GM23338 (cell line): ENCODE data around the gene FERMT3. TPM values are rescaled to one million over a fixed set of nuclear protein-coding genes. Genes with fewer than 3 reads are reported as not detected.

ENCODE experiments used
- ATAC-seq: fragments of 200-7000 bp; cut with Tn5 transposase; 3 replicates; pipeline ENCODE4 v1.9.1; 2020
- DNase-seq: peaks from one replicate; pipeline ENCODE4 v3.0.0-alpha.2; 2015; ENCODE audit warnings: low spot score
- H2AFZ ChIP-seq: fragments of 200-600 bp; sonication (generic); 2 replicates; pipeline ENCODE4 v1.8.0; 2016; ENCODE audit warnings: antibody characterized with exemption, mild to moderate bottlenecking, moderate library complexity
- H3F3A ChIP-seq: fragments of 200-600 bp; sonication (generic); replicated peaks from 2 replicates; pipeline ENCODE4 v1.8.0; 2017; ENCODE audit warnings: antibody characterized with exemption, mixed run types, low read depth
- H3K27ac ChIP-seq: fragments of 200-600 bp; sonication (generic); 2 replicates; pipeline ENCODE4 v1.6.1; 2016; ENCODE audit warnings: low read depth
- H3K27me3 ChIP-seq: fragments of 200-600 bp; sonication (generic); 2 replicates; pipeline ENCODE4 v1.8.0; 2016; ENCODE audit warnings: mild to moderate bottlenecking, mixed run types, moderate library complexity; ENCODE audit not compliant: insufficient read depth
- H3K36me3 ChIP-seq: fragments of 200-600 bp; sonication (generic); 2 replicates; pipeline ENCODE4 v1.8.0; 2016; ENCODE audit warnings: mild to moderate bottlenecking; ENCODE audit not compliant: insufficient read depth
- H3K4me1 ChIP-seq: fragments of 200-600 bp; sonication (generic); 2 replicates; pipeline ENCODE4 v1.8.0; 2016; ENCODE audit warnings: mild to moderate bottlenecking, moderate library complexity; ENCODE audit not compliant: insufficient read depth
- H3K4me2 ChIP-seq: fragments of 200-600 bp; sonication (generic); 2 replicates; pipeline ENCODE4 v1.7.1; 2017; ENCODE audit warnings: mixed run types
- H3K4me3 ChIP-seq: fragments of 200-600 bp; sonication (generic); 2 replicates; pipeline ENCODE4 v1.6.1; 2016; ENCODE audit warnings: mixed run types
- H3K79me2 ChIP-seq: fragments of 200-600 bp; sonication (generic); replicated peaks from 2 replicates; pipeline ENCODE4 v1.8.0; 2017; ENCODE audit warnings: mild to moderate bottlenecking; ENCODE audit not compliant: insufficient read depth
- H3K9me2 ChIP-seq: fragments of 200-600 bp; sonication (generic); 2 replicates; pipeline ENCODE4 v1.8.0; 2017; ENCODE audit not compliant: insufficient read depth
- H4K20me1 ChIP-seq: fragments of 200-600 bp; sonication (generic); replicated peaks from 2 replicates; pipeline ENCODE4 v1.8.0; 2017; ENCODE audit warnings: mild to moderate bottlenecking; ENCODE audit not compliant: insufficient read depth
- H3K27ac Mint-ChIP-seq: 2 replicates; pipeline ENCODE4 v1.8.0; 2020; ENCODE audit warnings: inconsistent platforms, mild to moderate bottlenecking, moderate library complexity, mixed read lengths
- H3K27me3 Mint-ChIP-seq: 3 replicates; pipeline ENCODE4 v1.8.0; 2022; ENCODE audit warnings: low read depth, mild to moderate bottlenecking, moderate library complexity, mixed read lengths, inconsistent platforms; ENCODE audit not compliant: insufficient read depth, poor library complexity
- H3K36me3 Mint-ChIP-seq: 3 replicates; pipeline ENCODE4 v1.8.0; 2021; ENCODE audit warnings: low read depth, mild to moderate bottlenecking, inconsistent platforms, moderate library complexity, mixed read lengths
- H3K4me1 Mint-ChIP-seq: 3 replicates; pipeline ENCODE4 v1.8.0; 2020; ENCODE audit warnings: mild to moderate bottlenecking, inconsistent platforms, mixed read lengths
- H3K4me3 Mint-ChIP-seq: 3 replicates; pipeline ENCODE4 v1.8.0; 2021; ENCODE audit warnings: moderate library complexity, mild to moderate bottlenecking, inconsistent platforms, mixed read lengths
- H3K9me3 Mint-ChIP-seq: 3 replicates; pipeline ENCODE4 v1.8.0; 2020; ENCODE audit warnings: moderate library complexity, mild to moderate bottlenecking, inconsistent platforms, mixed read lengths
- CREB1 ChIP-seq: fragments of 250-450 bp; sonication (Bioruptor Pico); IDR thresholded peaks from 2 replicates; pipeline ENCODE4 v1.5.0; 2020; ENCODE audit warnings: low read depth, mild to moderate bottlenecking, moderate library complexity
- NANOG ChIP-seq: IDR thresholded peaks from 2 replicates; pipeline ENCODE4 v1.6.1; 2016; ENCODE audit warnings: antibody characterized with exemption, borderline replicate concordance
- POLR2AphosphoS5 ChIP-seq: IDR thresholded peaks from 2 replicates; pipeline ENCODE4 v1.6.1; 2016; ENCODE audit warnings: antibody characterized with exemption, low read depth
- STAT1 ChIP-seq: IDR thresholded peaks from one replicate; pipeline ENCODE4 v1.6.1; 2016; ENCODE audit warnings: antibody characterized with exemption; ENCODE audit not compliant: unreplicated experiment
- ZNF114 ChIP-seq: fragments of 250-450 bp; sonication (Bioruptor Pico); IDR thresholded peaks from 2 replicates; pipeline ENCODE4 v1.5.0; 2020; ENCODE audit warnings: mild to moderate bottlenecking, moderate library complexity
- ZNF331 ChIP-seq: fragments of 250-450 bp; sonication (Bioruptor Pico); IDR thresholded peaks from 2 replicates; pipeline ENCODE4 v1.5.0; 2020; ENCODE audit warnings: low read depth, mild to moderate bottlenecking, moderate library complexity
- long read RNA-seq: library from polyadenylated mRNA; unstranded; transcript quantifications from one replicate; pipeline ENCODE4 v2.0.0, GENCODE V29; 2020; ENCODE audit not compliant: unreplicated experiment
- polyA plus RNA-seq: library from polyadenylated mRNA; unstranded; fragments of >200 nt; fragmentation: Nextera tagmentation; extraction: Ambion mirVana; gene quantifications from 2 replicates; pipeline ENCODE4 v1.2.1, GENCODE V29; 2016
- total RNA-seq: library from RNA; depleted of rRNA; stranded (reverse); fragments of >200 nt; shearing (Covaris generic); gene quantifications from 2 replicates; pipeline ENCODE4 v1.2.3, GENCODE V29; 2014; rRNA removed
- TF ChIP-seq, protein P1 (sequence below): IDR thresholded peaks from one replicate; pipeline ENCODE4 v1.6.1; 2018; ENCODE audit warnings: antibody characterized with exemption; ENCODE audit not compliant: unreplicated experiment
- TF ChIP-seq, protein P2 (sequence below): fragments of 250-450 bp; sonication (Bioruptor Pico); IDR thresholded peaks from 2 replicates; pipeline ENCODE4 v1.5.0; 2020; ENCODE audit warnings: mild to moderate bottlenecking, moderate library complexity

Gene FERMT3
- total RNA-seq (0.43 and 1.5 TPM in 2 replicates), polyA plus RNA-seq (1.1 and 1.6 TPM in 2 replicates)
- long read RNA-seq = 0 reads

DNA sequence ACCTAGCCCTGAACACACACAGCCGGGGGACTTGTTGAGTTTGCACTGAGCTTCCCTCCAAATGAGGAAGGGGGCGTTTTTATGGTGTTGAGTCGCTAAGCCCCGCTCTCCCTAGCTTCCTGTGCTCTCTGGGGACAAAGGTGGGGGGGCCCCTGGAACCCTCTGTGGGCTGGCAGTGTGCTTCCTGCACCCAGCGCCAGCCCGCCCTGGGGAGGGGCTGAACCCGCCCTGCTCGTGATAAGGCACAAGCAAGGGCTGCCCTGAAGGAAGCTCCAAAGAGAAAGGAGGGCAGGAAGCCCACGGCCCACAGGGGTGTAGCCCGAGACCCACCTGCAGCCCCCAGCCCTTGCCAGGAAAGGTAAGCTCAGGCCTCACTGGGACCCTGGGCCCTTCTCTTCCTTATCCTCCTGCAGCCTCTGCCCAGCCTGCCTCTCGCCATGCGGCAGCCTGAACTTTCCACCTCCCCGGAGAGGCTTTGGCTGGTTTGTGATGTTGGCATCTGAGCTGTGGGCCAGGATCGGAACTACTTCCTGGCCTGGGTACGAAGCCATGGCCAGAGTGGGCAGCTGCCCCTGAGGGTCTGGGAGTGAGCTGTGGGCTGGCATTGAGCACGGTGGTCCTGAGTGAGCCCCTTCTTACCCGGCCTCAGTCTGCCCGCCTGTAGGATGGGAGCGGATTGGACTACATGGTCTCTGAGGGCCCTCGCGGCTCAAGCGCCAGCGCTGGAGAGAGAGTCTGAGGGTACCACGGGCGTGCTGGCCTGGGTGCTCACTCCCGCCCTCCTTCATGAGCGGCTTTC is at the start of gene FERMT3:
TSS of gene FERMT3 (plus strand) at position 265 of the 799 bp plus-strand sequence. CDS start 644 bp downstream, outside the sequence.
- Histone ChIP-seq H3K36me3 (peaks cover 27% of the 10 kb centered on the region), H3K27ac (peak within 1 kb of the TSS; percentile 79)
- peaks cover 44% of the 10 kb centered on the region for H3K36me3 Mint-ChIP-seq

DNA sequence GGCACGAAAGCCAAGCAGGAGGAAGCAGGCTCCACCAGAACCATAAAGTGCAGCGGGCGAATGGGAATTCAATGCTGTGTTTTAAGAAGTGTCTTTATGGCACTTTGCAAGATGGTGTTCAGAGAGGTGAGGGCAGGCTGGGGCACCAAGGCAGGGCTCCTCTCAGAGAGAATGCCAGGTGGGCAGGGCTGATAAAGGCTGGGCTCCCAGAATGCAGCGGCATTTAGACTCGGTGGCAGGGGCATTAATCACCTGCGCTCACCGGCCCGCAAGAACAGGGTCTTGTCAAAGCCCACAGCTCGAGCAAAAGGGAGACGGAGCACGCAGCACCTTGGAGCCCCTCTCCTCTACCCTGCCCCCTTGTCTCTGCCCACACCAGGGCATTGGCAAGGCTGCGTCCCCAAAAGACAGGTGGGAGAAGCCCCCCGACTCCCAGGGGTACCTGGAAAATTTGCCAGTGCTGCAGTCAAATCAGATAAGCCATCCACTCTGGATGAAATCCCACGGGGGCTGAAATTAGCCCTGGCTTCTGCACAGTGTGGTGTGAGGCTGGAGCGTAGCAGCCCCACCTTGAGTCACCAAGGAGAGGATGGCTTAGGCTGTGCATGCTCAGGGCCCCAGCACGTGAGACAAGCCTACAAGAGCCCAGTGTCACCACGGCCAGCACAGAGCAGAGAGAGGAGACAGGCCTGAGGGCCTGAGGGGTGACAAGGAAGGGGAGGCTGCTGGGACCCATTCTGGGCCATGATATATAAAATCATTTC is 48.7 kb upstream of the FERMT3 start:
- H3K27me3 Mint-ChIP-seq = peaks cover 16% of the 10 kb centered on the region
- TF ChIP-seq, protein P1, sequence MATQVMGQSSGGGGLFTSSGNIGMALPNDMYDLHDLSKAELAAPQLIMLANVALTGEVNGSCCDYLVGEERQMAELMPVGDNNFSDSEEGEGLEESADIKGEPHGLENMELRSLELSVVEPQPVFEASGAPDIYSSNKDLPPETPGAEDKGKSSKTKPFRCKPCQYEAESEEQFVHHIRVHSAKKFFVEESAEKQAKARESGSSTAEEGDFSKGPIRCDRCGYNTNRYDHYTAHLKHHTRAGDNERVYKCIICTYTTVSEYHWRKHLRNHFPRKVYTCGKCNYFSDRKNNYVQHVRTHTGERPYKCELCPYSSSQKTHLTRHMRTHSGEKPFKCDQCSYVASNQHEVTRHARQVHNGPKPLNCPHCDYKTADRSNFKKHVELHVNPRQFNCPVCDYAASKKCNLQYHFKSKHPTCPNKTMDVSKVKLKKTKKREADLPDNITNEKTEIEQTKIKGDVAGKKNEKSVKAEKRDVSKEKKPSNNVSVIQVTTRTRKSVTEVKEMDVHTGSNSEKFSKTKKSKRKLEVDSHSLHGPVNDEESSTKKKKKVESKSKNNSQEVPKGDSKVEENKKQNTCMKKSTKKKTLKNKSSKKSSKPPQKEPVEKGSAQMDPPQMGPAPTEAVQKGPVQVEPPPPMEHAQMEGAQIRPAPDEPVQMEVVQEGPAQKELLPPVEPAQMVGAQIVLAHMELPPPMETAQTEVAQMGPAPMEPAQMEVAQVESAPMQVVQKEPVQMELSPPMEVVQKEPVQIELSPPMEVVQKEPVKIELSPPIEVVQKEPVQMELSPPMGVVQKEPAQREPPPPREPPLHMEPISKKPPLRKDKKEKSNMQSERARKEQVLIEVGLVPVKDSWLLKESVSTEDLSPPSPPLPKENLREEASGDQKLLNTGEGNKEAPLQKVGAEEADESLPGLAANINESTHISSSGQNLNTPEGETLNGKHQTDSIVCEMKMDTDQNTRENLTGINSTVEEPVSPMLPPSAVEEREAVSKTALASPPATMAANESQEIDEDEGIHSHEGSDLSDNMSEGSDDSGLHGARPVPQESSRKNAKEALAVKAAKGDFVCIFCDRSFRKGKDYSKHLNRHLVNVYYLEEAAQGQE = no peak
- TF ChIP-seq ZNF331 (CRISPR knock-in tag) (no peak), STAT1 (no peak), NANOG (no peak), POLR2AphosphoS5 (no peak), ZNF114 (CRISPR knock-in tag) (no peak)
- TF ChIP-seq, protein P2, sequence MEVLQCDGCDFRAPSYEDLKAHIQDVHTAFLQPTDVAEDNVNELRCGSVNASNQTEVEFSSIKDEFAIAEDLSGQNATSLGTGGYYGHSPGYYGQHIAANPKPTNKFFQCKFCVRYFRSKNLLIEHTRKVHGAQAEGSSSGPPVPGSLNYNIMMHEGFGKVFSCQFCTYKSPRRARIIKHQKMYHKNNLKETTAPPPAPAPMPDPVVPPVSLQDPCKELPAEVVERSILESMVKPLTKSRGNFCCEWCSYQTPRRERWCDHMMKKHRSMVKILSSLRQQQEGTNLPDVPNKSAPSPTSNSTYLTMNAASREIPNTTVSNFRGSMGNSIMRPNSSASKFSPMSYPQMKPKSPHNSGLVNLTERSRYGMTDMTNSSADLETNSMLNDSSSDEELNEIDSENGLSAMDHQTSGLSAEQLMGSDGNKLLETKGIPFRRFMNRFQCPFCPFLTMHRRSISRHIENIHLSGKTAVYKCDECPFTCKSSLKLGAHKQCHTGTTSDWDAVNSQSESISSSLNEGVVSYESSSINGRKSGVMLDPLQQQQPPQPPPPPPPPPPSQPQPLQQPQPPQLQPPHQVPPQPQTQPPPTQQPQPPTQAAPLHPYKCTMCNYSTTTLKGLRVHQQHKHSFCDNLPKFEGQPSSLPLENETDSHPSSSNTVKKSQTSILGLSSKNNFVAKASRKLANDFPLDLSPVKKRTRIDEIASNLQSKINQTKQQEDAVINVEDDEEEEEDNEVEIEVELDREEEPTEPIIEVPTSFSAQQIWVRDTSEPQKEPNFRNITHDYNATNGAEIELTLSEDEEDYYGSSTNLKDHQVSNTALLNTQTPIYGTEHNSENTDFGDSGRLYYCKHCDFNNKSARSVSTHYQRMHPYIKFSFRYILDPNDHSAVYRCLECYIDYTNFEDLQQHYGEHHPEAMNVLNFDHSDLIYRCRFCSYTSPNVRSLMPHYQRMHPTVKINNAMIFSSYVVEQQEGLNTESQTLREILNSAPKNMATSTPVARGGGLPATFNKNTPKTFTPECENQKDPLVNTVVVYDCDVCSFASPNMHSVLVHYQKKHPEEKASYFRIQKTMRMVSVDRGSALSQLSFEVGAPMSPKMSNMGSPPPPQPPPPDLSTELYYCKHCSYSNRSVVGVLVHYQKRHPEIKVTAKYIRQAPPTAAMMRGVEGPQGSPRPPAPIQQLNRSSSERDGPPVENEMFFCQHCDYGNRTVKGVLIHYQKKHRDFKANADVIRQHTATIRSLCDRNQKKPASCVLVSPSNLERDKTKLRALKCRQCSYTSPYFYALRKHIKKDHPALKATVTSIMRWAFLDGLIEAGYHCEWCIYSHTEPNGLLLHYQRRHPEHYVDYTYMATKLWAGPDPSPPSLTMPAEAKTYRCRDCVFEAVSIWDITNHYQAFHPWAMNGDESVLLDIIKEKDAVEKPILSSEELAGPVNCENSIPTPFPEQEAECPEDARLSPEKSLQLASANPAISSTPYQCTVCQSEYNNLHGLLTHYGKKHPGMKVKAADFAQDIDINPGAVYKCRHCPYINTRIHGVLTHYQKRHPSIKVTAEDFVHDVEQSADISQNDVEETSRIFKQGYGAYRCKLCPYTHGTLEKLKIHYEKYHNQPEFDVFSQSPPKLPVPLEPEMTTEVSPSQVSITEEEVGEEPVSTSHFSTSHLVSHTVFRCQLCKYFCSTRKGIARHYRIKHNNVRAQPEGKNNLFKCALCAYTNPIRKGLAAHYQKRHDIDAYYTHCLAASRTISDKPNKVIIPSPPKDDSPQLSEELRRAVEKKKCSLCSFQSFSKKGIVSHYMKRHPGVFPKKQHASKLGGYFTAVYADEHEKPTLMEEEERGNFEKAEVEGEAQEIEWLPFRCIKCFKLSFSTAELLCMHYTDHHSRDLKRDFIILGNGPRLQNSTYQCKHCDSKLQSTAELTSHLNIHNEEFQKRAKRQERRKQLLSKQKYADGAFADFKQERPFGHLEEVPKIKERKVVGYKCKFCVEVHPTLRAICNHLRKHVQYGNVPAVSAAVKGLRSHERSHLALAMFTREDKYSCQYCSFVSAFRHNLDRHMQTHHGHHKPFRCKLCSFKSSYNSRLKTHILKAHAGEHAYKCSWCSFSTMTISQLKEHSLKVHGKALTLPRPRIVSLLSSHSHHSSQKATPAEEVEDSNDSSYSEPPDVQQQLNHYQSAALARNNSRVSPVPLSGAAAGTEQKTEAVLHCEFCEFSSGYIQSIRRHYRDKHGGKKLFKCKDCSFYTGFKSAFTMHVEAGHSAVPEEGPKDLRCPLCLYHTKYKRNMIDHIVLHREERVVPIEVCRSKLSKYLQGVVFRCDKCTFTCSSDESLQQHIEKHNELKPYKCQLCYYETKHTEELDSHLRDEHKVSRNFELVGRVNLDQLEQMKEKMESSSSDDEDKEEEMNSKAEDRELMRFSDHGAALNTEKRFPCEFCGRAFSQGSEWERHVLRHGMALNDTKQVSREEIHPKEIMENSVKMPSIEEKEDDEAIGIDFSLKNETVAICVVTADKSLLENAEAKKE (CRISPR knock-in tag) = no peak

More for the DNA sequence above, at the start of gene FERMT3:
- H3K9me2 ChIP-seq = no peaks in the 10 kb centered on the region
- no peak for ATAC-seq
- no peaks in the 10 kb centered on the region; the same call in 1 of the 2 replicates for H3K4me1 ChIP-seq
- no peak for DNase-seq
- no peak within 1 kb of the TSS for H2AFZ ChIP-seq
- no peak within 1 kb of the TSS for H3K4me2 ChIP-seq
- H3F3A ChIP-seq = peaks cover 36% of the 10 kb centered on the region
- H4K20me1 ChIP-seq = peaks cover 17% of the 10 kb centered on the region
- Mint-ChIP-seq H3K27me3 (peaks cover 18% of the 10 kb centered on the region), H3K4me3 (no peak within 1 kb of the TSS), H3K4me1 (peaks cover 18% of the 10 kb centered on the region), H3K27ac (peak within 1 kb of the TSS; percentile 70; the same call in 1 of the 2 replicates), H3K9me3 (no peaks in the 10 kb centered on the region)
- no peak within 1 kb of the TSS for H3K4me3 ChIP-seq
- no peaks in the 10 kb centered on the region for H3K27me3 ChIP-seq
- no peaks in the 10 kb centered on the region for H3K79me2 ChIP-seq
- 0 out of 2 replicates have a peak, but pooled peaks have one; percentile 15 for TF ChIP-seq POLR2AphosphoS5
- no peak for TF ChIP-seq CREB1 (CRISPR knock-in tag)

More for the DNA sequence above, 48.7 kb upstream of the FERMT3 start:
- Histone ChIP-seq H3K4me3 (no peak overlapping the region), H4K20me1 (peaks cover 16% of the 10 kb centered on the region), H3K27me3 (peaks cover 3% of the 10 kb centered on the region; the same call in 1 of the 2 replicates), H3K36me3 (no peaks in the 10 kb centered on the region), H3K27ac (no peak overlapping the region), H2AFZ (no peak overlapping the region), H3K9me2 (no peaks in the 10 kb centered on the region), H3F3A (0 out of 2 replicates have a peak, but pooled peaks cover 3% of the 10 kb centered on the region), H3K79me2 (no peaks in the 10 kb centered on the region), H3K4me2 (no peak overlapping the region), H3K4me1 (peaks cover 7% of the 10 kb centered on the region; the same call in 1 of the 2 replicates)
- ATAC-seq = no peak
- no peak for DNase-seq
- peaks cover 7% of the 10 kb centered on the region; the same call in 1 of the 3 replicates for H3K36me3 Mint-ChIP-seq
- no peak overlapping the region for H3K4me3 Mint-ChIP-seq
- no peak overlapping the region for H3K27ac Mint-ChIP-seq
- H3K9me3 Mint-ChIP-seq = no peaks in the 10 kb centered on the region
- H3K4me1 Mint-ChIP-seq = peaks cover 17% of the 10 kb centered on the region
